Astrocyte of the cerebellum (primary cell): Measurements from ENCODE around the gene SELENOO.

Source experiments
- DNase-seq: peaks from one replicate; pipeline ENCODE4 v3.0.0-alpha.2; 2011; ENCODE audit warnings: low read depth
- H3K4me3 ChIP-seq: 2 replicates; pipeline ENCODE4 v1.5.1; 2011; ENCODE audit warnings: mild to moderate bottlenecking, low read depth, low read length, moderate library complexity
- in situ Hi-C: cut with HindIII; loops from 2 replicates; pipeline ENCODE4 v1.10.0; 2017; ENCODE audit warnings: low sequenced_read_pairs
- TF ChIP-seq, protein P1 (sequence below): IDR thresholded peaks from 2 replicates; pipeline ENCODE4 v1.5.1; 2012; ENCODE audit warnings: low read length, low read depth, moderate library complexity, mild to moderate bottlenecking; ENCODE audit errors: missing control alignments

SELENOO gene

GRCh38 chr22:50227579-50228215 lies 26.9 kb downstream of the SELENOO start:
- in situ Hi-C loops = no loop called here
- H3K4me3 ChIP-seq = no peak overlapping the region
- TF ChIP-seq, protein P1, sequence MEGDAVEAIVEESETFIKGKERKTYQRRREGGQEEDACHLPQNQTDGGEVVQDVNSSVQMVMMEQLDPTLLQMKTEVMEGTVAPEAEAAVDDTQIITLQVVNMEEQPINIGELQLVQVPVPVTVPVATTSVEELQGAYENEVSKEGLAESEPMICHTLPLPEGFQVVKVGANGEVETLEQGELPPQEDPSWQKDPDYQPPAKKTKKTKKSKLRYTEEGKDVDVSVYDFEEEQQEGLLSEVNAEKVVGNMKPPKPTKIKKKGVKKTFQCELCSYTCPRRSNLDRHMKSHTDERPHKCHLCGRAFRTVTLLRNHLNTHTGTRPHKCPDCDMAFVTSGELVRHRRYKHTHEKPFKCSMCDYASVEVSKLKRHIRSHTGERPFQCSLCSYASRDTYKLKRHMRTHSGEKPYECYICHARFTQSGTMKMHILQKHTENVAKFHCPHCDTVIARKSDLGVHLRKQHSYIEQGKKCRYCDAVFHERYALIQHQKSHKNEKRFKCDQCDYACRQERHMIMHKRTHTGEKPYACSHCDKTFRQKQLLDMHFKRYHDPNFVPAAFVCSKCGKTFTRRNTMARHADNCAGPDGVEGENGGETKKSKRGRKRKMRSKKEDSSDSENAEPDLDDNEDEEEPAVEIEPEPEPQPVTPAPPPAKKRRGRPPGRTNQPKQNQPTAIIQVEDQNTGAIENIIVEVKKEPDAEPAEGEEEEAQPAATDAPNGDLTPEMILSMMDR = no peak
- no peak for DNase-seq

GRCh38 chr22:50228366-50228765 lies 27.6 kb downstream of the SELENOO start:
- DNase-seq = no peak
- TF ChIP-seq, protein P1 = no peak
- in situ Hi-C loops = no loop called here
- no peak overlapping the region for H3K4me3 ChIP-seq

DNA sequence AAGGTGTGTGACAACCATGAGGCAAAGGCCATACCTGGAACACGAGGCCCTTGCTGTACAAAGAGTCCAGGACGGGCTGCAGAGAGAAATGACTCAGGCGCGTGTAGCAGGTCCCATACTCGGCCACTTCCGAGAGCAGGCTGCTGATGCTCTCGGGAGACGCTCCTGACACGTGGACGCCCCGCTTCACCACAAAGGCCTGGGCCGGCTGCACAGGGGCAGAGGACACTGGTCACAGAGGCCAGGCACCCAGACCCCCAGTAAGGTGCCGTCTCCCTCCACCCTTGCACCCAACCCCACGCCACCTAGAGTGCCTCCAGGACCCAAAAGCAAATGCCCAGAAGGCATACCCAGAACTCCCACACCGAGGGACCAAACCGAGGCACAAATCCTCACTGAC lies 28.6 kb downstream of the SELENOO start:
- DNase-seq = no peak
- in situ Hi-C loops = no loop called here
- H3K4me3 ChIP-seq = no peak overlapping the region
- TF ChIP-seq, protein P1 = no peak

DNA sequence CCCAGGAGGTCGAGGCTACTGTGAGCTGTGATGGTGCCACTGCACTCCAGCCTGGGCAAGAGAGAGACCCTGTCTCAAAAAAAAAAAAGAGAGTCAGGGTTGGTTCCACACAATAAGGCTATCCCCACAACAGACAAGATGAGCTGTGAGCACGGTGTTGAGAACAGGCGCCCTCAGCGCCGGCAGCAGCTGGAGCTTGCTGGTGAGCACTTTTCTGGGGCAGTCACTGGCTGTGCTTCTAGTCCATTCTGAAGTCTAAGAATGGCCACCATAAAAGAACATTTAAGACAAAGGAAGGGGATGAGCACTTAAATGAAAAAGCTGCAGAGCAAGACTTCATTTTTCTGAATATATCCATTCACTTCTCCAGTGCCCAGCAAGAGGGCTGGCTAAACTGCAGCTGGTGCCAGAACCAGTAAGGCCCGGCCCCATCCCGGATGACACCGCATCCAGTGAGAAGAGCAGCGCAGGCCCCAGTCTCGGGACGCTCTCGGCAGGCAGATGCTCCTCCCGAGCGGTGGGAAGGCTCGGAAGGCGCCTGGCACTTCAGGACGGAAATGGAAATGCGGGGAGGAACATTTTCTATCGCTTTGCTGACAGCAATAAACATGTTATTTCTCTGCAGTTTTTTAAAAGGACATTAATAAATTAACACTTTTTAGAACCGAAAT lies 31.8 kb downstream of the SELENOO start:
- TF ChIP-seq, protein P1 = no peak
- H3K4me3 ChIP-seq = no peak overlapping the region
- in situ Hi-C loops = no loop called here
- DNase-seq = no peak

- DNase-seq = no peak
- in situ Hi-C loops = no loop called here
- TF ChIP-seq, protein P1 = no peak
- no peak overlapping the region for H3K4me3 ChIP-seq
Measured at GRCh38 chr22:50233223-50233622, 32.4 kb downstream of the SELENOO start.

- DNase-seq = no peak
- TF ChIP-seq, protein P1 = peak; percentile 57
Measured at GRCh38 chr22:50236731-50237409, 36.1 kb downstream of the SELENOO start.

More at GRCh38 chr22:50236731-50237409, 36.1 kb downstream of the SELENOO start:
- no peak overlapping the region for H3K4me3 ChIP-seq
- in situ Hi-C loops = no loop called here
